HCT116 (cell line): ENCODE measurements around the gene GRM2.

ENCODE experiments used
- ELF1 ChIP-seq: IDR thresholded peaks from 2 replicates; pipeline ENCODE4 v1.6.1; 2012; ENCODE audit warnings: low read depth, borderline replicate concordance
- POLR2A ChIP-seq: IDR thresholded peaks from 2 replicates; pipeline ENCODE4 v1.7.0; 2011; ENCODE audit warnings: borderline replicate concordance; ENCODE audit not compliant: insufficient read depth, insufficient read length; ENCODE audit errors: extremely low read depth
- SIN3A ChIP-seq: IDR thresholded peaks from 2 replicates; pipeline ENCODE4 v1.6.1; 2012; ENCODE audit warnings: low read depth
- ZFX ChIP-seq: fragments of 450-650 bp; IDR thresholded peaks from 2 replicates; pipeline ENCODE4 v1.6.1; 2017
- ZNF274 ChIP-seq: fragments of 200-500 bp; sonication (Bioruptor generic); IDR thresholded peaks from 2 replicates; pipeline ENCODE4 v1.6.1; 2014; ENCODE audit warnings: mild to moderate bottlenecking, low read depth, low read length, inconsistent platforms
- TF ChIP-seq, protein P1 (sequence below), 3 experiments: fragments of 200-600 bp in 1 of 3; sonication (generic) in 1 of 3; IDR thresholded peaks in 2 of 3; conservative IDR thresholded peaks in 1 of 3; 2 replicates each; pipeline ENCODE4 v1.5.1; 2012 to 2017; ENCODE audit warnings: low read depth in 2 of 3, low read length in 2 of 3, antibody characterized with exemption in 1 of 3, borderline replicate concordance in 1 of 3, control low read depth in 1 of 3, mild to moderate bottlenecking in 1 of 3, mixed read lengths in 1 of 3, mixed run types in 1 of 3, moderate library complexity in 1 of 3; ENCODE audit not compliant: insufficient read depth in 1 of 3
- TF ChIP-seq, protein P2 (sequence below): IDR thresholded peaks from 2 replicates; pipeline ENCODE4 v1.6.1; 2012
- TF ChIP-seq, protein P3 (sequence below): IDR thresholded peaks from 2 replicates; pipeline ENCODE4 v1.6.1; 2012; ENCODE audit warnings: low read depth

DNA sequence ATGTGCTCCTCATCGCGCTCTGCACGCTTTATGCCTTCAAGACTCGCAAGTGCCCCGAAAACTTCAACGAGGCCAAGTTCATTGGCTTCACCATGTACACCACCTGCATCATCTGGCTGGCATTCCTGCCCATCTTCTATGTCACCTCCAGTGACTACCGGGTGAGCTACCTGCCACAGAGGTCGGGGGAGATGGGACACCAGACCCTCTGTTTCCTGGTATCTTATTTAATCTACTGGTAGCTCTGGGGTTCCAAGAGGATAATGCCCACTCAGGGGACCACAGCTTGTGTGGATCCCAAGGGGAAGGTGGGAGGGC is 9.1 kb downstream of the GRM2 start:
- TF ChIP-seq SIN3A (no peak), ZNF274 (no peak), ELF1 (no peak), POLR2A (no peak), ZFX (no peak)
- TF ChIP-seq, protein P1, sequence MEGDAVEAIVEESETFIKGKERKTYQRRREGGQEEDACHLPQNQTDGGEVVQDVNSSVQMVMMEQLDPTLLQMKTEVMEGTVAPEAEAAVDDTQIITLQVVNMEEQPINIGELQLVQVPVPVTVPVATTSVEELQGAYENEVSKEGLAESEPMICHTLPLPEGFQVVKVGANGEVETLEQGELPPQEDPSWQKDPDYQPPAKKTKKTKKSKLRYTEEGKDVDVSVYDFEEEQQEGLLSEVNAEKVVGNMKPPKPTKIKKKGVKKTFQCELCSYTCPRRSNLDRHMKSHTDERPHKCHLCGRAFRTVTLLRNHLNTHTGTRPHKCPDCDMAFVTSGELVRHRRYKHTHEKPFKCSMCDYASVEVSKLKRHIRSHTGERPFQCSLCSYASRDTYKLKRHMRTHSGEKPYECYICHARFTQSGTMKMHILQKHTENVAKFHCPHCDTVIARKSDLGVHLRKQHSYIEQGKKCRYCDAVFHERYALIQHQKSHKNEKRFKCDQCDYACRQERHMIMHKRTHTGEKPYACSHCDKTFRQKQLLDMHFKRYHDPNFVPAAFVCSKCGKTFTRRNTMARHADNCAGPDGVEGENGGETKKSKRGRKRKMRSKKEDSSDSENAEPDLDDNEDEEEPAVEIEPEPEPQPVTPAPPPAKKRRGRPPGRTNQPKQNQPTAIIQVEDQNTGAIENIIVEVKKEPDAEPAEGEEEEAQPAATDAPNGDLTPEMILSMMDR (IDR thresholded peaks at IDR 0.05 in 2 of 3, conservative IDR thresholded peaks at IDR 0.05 in 1 of 3; ENCODE audit: borderline replicate concordance in 1 of 3, insufficient read depth in 1 of 3, low read depth in 2 of 3, low read length in 2 of 3), result no peak
- TF ChIP-seq, protein P2, sequence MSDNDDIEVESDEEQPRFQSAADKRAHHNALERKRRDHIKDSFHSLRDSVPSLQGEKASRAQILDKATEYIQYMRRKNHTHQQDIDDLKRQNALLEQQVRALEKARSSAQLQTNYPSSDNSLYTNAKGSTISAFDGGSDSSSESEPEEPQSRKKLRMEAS, result no peak
- TF ChIP-seq, protein P3, sequence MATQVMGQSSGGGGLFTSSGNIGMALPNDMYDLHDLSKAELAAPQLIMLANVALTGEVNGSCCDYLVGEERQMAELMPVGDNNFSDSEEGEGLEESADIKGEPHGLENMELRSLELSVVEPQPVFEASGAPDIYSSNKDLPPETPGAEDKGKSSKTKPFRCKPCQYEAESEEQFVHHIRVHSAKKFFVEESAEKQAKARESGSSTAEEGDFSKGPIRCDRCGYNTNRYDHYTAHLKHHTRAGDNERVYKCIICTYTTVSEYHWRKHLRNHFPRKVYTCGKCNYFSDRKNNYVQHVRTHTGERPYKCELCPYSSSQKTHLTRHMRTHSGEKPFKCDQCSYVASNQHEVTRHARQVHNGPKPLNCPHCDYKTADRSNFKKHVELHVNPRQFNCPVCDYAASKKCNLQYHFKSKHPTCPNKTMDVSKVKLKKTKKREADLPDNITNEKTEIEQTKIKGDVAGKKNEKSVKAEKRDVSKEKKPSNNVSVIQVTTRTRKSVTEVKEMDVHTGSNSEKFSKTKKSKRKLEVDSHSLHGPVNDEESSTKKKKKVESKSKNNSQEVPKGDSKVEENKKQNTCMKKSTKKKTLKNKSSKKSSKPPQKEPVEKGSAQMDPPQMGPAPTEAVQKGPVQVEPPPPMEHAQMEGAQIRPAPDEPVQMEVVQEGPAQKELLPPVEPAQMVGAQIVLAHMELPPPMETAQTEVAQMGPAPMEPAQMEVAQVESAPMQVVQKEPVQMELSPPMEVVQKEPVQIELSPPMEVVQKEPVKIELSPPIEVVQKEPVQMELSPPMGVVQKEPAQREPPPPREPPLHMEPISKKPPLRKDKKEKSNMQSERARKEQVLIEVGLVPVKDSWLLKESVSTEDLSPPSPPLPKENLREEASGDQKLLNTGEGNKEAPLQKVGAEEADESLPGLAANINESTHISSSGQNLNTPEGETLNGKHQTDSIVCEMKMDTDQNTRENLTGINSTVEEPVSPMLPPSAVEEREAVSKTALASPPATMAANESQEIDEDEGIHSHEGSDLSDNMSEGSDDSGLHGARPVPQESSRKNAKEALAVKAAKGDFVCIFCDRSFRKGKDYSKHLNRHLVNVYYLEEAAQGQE, result no peak
